Tibial artery (tissue), 4 donors: Measurements from ENCODE around the gene CAPN14.

Source experiments
- DNase-seq, 2 donors: peaks; one replicate each; pipeline ENCODE4 v3.0.0-alpha.2; 2019
- H3K27ac ChIP-seq, 2 donors: fragments of 200-600 bp; sonication (generic) in 1 of 2; 1 replicate in 1 of 2; 2 replicates in 1 of 2; pipeline ENCODE4 v1.5.1; 2018 to 2019; ENCODE audit warnings: mild to moderate bottlenecking in 1 of 2
- H3K27me3 ChIP-seq, 2 donors: fragments of 200-600 bp; sonication (generic) in 1 of 2; one replicate each; pipeline versions ENCODE4 v1.5.1 to v1.6.0; 2016 to 2019
- H3K36me3 ChIP-seq, 3 donors: fragments of 200-600 bp; sonication (generic) in 2 of 3; one replicate each; pipeline ENCODE4 v1.5.1; 2016 to 2019; ENCODE audit warnings: mild to moderate bottlenecking in 2 of 3
- H3K4me1 ChIP-seq, 4 donors: fragments of 200-600 bp; sonication (generic) in 2 of 4; 1 replicate in 3 of 4; 2 replicates in 1 of 4; pipeline ENCODE4 v1.5.1; 2016 to 2019
- H3K4me3 ChIP-seq, 2 donors: fragments of 200-600 bp; sonication (generic) in 1 of 2; 1 replicate in 1 of 2; 2 replicates in 1 of 2; pipeline ENCODE4 v1.5.1; 2018 to 2019; ENCODE audit warnings: mild to moderate bottlenecking in 2 of 2
- H3K9me3 ChIP-seq, 3 donors: fragments of 200-600 bp; sonication (generic) in 1 of 3; one replicate each; pipeline ENCODE4 v1.5.1; 2016 to 2019
- CTCF ChIP-seq, 2 experiments: fragments of 200-600 bp in 1 of 2; fragments of 450-650 bp in 1 of 2; IDR thresholded peaks; one replicate each; pipeline ENCODE4 v1.5.1; 2017 to 2019; ENCODE audit warnings: antibody characterized with exemption in 2 of 2, mild to moderate bottlenecking in 1 of 2, moderate library complexity in 1 of 2
- intact Hi-C: fragments of 100-400 bp; cut with DNase I; formaldehyde crosslinking; loops from one replicate; pipeline ENCODE4 v1.15.0; 2023; ENCODE audit warnings: low total_unique reads

Gene CAPN14

GRCh38 chr2:31233741-31234682 is 16.7 kb upstream of the CAPN14 start, which contains the start of gene EHD3:
Gene EHD3, plus strand, starts transcription at chr2:31234152. Its CDS starts 470 bp downstream, at chr2:31234622.
- H3K27ac ChIP-seq: peak within 1 kb of the TSS; percentile 66 to 82
- intact Hi-C loops: loop anchor here (5.0 to 10.0 kb wide), 3 partner anchors 98 to 1089 kb away; partner anchors contain the start of genes LBH and YPEL5
- peak within 1 kb of the TSS; percentile 54 to 63 for H3K4me3 ChIP-seq
- peak; percentile 84 to 93 for DNase-seq
- no peaks in the 10 kb centered on the region for H3K9me3 ChIP-seq
- peak; percentile 61 to 67 for TF ChIP-seq CTCF (IDR thresholded peaks at IDR 0.05)
- H3K4me1 ChIP-seq: peaks cover 0 to 43% (median 32%) of the 10 kb centered on the region in 4 donors
- no peaks in the 10 kb centered on the region for H3K36me3 ChIP-seq
- H3K27me3 ChIP-seq: no peaks in the 10 kb centered on the region

DNA sequence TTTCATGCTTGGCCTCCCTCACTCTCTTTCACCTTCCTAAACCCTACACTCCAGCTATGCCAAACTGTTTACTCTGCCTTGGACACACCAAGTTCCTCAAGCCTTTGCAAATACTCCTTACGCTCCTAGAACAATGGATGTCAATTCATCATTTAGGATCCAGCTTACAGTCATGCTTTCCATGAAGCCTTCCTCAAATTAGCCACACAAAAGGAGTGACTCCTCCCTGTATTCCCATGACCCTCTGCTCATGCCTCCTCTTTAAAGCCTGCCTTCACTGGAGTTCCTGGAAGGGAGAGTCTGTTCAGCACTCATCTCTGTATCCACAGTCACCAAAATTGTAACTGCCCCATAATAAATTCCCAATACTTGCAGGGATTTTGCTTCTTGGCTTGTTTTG is 15.9 kb upstream of the CAPN14 start:
- no peaks in the 10 kb centered on the region for H3K27me3 ChIP-seq
- intact Hi-C loops: loop anchor here (5.0 to 10.0 kb wide), 3 partner anchors 99 to 1088 kb away; partner anchors contain the start of genes LBH and YPEL5
- no peak for DNase-seq
- H3K4me1 ChIP-seq: peaks cover 0 to 36% (median 24%) of the 10 kb centered on the region in 4 donors
- TF ChIP-seq CTCF (IDR thresholded peaks at IDR 0.05): no peak
- H3K9me3 ChIP-seq: no peaks in the 10 kb centered on the region
- peak overlapping the region; percentile 54 to 63 for H3K4me3 ChIP-seq
- no peaks in the 10 kb centered on the region for H3K36me3 ChIP-seq
- peak overlapping the region; percentile 66 to 82 for H3K27ac ChIP-seq

DNA sequence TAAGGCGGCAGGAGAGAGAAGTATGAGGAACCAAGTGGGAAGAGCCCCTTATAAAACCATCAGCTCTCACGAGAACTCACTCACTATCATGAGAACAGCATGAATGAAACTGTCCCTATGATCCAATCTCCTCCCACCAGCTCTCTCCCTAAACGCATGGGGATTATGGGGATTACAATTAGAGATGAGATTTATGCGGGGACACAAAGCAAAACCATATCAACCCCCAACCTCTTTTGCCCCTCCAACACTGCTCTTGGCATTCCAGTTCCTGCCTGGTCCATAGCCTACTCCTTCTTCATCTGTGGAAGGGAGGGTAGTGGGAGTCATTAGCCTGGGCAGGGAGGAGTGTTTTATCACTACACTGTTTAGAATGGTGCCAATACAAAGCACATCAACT is 15.3 kb upstream of the CAPN14 start:
- intact Hi-C loops: loop anchor here (5.0 to 10.0 kb wide), 3 partner anchors 100 to 1088 kb away; partner anchors contain the start of genes LBH and YPEL5

DNA sequence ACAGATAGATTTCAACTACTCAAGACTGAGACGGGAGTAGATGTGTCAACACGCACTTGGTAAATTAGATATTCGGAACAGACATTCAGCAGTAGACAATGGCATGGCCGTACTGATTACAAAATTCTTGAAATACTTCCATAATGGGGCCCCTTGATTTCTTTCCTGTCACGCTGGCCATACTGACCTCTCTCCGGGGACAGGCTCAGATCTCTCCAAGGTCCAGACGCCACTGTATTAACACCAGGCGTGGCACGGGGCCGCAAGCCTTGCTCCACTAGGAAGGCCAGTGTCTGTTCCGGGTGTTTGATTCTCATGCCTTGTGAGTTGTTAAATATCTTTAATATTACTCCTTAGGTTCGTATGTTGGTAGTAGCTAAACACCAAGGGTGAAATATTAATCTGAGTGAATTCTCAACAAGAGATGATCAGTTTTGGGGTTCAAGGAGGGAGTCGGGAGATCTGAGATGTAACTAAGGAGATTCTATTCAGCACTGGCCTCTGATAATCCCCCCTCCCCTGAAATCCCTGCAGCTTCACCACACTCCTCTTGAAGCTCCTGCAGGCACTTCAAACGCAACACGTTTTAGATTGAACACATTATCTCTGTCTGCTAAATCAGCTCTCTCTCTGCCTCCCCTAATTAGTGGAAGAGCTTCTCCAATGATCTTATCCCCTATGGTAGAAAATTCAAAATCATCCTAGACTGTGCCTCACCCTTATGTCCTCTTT is 14.4 kb upstream of the CAPN14 start:
- intact Hi-C loops: loop anchor here (5.0 to 10.0 kb wide), 3 partner anchors 101 to 1087 kb away; partner anchors contain the start of genes LBH and YPEL5
- no peak for DNase-seq
- no peaks in the 10 kb centered on the region for H3K9me3 ChIP-seq

More for the DNA sequence above, 15.3 kb upstream of the CAPN14 start:
- TF ChIP-seq CTCF (IDR thresholded peaks at IDR 0.05): no peak
- DNase-seq: no peak
- no peak overlapping the region for H3K4me3 ChIP-seq
- H3K4me1 ChIP-seq: peaks cover 0 to 31% (median 20%) of the 10 kb centered on the region in 4 donors
- peaks cover 0 to 3% of the 10 kb centered on the region in 2 donors for H3K27me3 ChIP-seq
- no peak overlapping the region for H3K27ac ChIP-seq
- no peaks in the 10 kb centered on the region for H3K36me3 ChIP-seq
- no peaks in the 10 kb centered on the region for H3K9me3 ChIP-seq

More for the DNA sequence above, 14.4 kb upstream of the CAPN14 start:
- no peaks in the 10 kb centered on the region for H3K36me3 ChIP-seq
- H3K4me3 ChIP-seq: no peak overlapping the region
- peaks cover 0 to 31% (median 20%) of the 10 kb centered on the region in 4 donors for H3K4me1 ChIP-seq
- peaks cover 0 to 3% of the 10 kb centered on the region in 2 donors for H3K27me3 ChIP-seq
- no peak for TF ChIP-seq CTCF (IDR thresholded peaks at IDR 0.05)
- H3K27ac ChIP-seq: no peak overlapping the region
